T-helper 17 cell (primary cell): ENCODE data around the gene CEP112. TPM values are rescaled to one million over a fixed set of nuclear protein-coding genes. Genes with fewer than 3 reads are reported as not detected.

Experiments
- ATAC-seq: fragments of 150-1000 bp; cut with Tn5 transposase; 2 replicates; pipeline ENCODE4 v1.10.0; 2021; ENCODE audit warnings: mild to moderate bottlenecking, moderate library complexity
- DNase-seq, 3 donors: peaks; one replicate each; pipeline versions ENCODE4 v3.0.0 to v3.0.0-alpha.2; 2020 to 2021
- H3K9me3 ChIP-seq: one replicate; pipeline ENCODE4 v1.7.0; 2013; ENCODE audit warnings: low read length, mild to moderate bottlenecking; ENCODE audit not compliant: control insufficient read depth, poor library complexity, severe bottlenecking
- H3K27ac Mint-ChIP-seq: one replicate; pipeline ENCODE4 v1.8.0; 2022; ENCODE audit warnings: mild to moderate bottlenecking, moderate library complexity, mixed read lengths
- H3K27me3 Mint-ChIP-seq: one replicate; pipeline ENCODE4 v1.8.0; 2022; ENCODE audit warnings: mixed read lengths
- H3K36me3 Mint-ChIP-seq: one replicate; pipeline ENCODE4 v1.8.0; 2022; ENCODE audit warnings: low read depth, mixed read lengths
- H3K4me1 Mint-ChIP-seq: one replicate; pipeline ENCODE4 v1.8.0; 2022; ENCODE audit warnings: mild to moderate bottlenecking, mixed read lengths
- H3K4me3 Mint-ChIP-seq: one replicate; pipeline ENCODE4 v1.8.0; 2022; ENCODE audit warnings: mild to moderate bottlenecking, moderate library complexity, mixed read lengths
- total RNA-seq, 4 donors: library from RNA in 2 of 4; stranded (reverse) in 2 of 4; gene quantifications; one replicate each; pipeline ENCODE4 v1.2.3 and lab custom pipeline; 2022 to 2026

The CEP112 gene
- total RNA-seq, 2 donors from 2014 or later = 4.3 to 6.9 TPM

DNA sequence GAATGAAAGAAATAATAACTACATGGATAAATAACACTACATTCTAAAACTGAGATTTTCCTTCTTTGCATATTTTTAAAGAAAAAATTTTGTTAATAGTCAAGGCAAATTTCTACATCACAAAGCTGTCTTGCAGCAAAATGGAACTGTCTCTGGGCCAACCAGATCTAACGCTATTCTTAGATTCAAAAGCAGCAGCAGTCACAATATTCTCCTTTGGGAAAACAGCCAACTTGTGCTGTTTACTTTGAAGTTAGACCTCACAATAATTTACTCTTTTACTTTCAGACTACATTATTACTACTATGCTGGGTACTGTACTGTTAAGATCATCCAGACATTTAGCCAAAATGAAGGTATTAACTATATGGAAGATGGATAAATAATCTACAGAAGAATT, 189.1 kb downstream of the CEP112 start:
- Mint-ChIP-seq H3K36me3 (no peaks in the 10 kb centered on the region), H3K4me1 (peaks cover 2% of the 10 kb centered on the region)

GRCh38 chr17:66002063-66002585, 189.8 kb downstream of the CEP112 start:
- no peak for DNase-seq
- H3K9me3 ChIP-seq = no peaks in the 10 kb centered on the region
- H3K27me3 Mint-ChIP-seq = no peaks in the 10 kb centered on the region
- no peak overlapping the region for H3K27ac Mint-ChIP-seq
- no peak for ATAC-seq
- no peaks in the 10 kb centered on the region for H3K36me3 Mint-ChIP-seq
- no peak overlapping the region for H3K4me3 Mint-ChIP-seq
- peaks cover 2% of the 10 kb centered on the region for H3K4me1 Mint-ChIP-seq

More for the DNA sequence above, 189.1 kb downstream of the CEP112 start:
- no peaks in the 10 kb centered on the region for H3K9me3 ChIP-seq
- ATAC-seq = no peak
- H3K4me3 Mint-ChIP-seq = no peak overlapping the region
- DNase-seq = no peak
- no peaks in the 10 kb centered on the region for H3K27me3 Mint-ChIP-seq
- H3K27ac Mint-ChIP-seq = no peak overlapping the region

DNA sequence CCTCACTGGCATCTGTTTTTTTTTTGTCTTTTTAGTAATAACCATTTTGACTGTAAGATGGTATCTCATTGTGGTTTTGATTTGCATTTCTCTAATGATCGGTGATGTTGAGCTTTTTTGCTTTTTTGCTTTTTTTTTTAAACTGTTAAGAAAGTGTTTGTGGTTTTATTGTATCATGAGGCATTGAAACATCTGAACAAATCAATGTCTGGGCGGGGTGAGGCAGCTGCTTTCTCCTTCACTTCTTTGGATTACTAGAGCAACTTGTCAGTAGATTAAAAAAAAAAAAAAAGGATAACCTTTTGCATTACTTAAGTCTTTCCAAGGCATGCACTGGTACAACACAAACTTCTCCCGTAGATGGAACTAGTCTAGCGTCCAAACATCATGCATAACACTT, 191.7 kb downstream of the CEP112 start:
- Mint-ChIP-seq H3K36me3 (no peaks in the 10 kb centered on the region), H3K4me1 (peaks cover 2% of the 10 kb centered on the region), H3K27me3 (no peaks in the 10 kb centered on the region), H3K27ac (no peak overlapping the region), H3K4me3 (no peak overlapping the region)
- ATAC-seq = no peak
- DNase-seq = no peak
- H3K9me3 ChIP-seq = no peaks in the 10 kb centered on the region

- H3K9me3 ChIP-seq = no peaks in the 10 kb centered on the region
- Mint-ChIP-seq H3K36me3 (no peaks in the 10 kb centered on the region), H3K4me3 (no peak overlapping the region), H3K4me1 (peaks cover 2% of the 10 kb centered on the region), H3K27ac (no peak overlapping the region), H3K27me3 (no peaks in the 10 kb centered on the region)
- no peak for DNase-seq
- ATAC-seq = no peak
These were observed 193.3 kb downstream of the CEP112 start for GRCh38 chr17:65998675-65999074.

DNA sequence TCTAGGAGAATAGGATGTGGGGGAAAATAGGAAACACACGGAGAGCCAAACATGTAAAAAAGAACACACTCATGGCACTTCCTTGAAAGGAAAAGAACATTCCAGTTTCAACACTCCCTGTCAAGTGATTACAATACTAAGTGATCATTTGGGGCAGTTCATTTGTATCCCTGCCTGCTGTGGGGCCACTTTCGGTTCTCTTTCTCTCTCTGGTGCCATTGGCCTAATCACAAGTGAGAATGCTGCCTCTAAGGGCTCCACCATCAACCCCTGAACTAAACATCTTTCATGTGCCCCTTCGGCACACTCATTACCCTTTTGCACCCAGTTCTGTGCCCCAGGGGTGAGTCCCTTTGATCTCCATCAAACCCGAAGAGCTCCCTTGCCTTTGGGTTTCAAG, 197.3 kb downstream of the CEP112 start:
- Mint-ChIP-seq H3K4me3 (no peak overlapping the region), H3K36me3 (no peaks in the 10 kb centered on the region), H3K4me1 (no peaks in the 10 kb centered on the region), H3K27ac (no peak overlapping the region), H3K27me3 (no peaks in the 10 kb centered on the region)
- no peaks in the 10 kb centered on the region for H3K9me3 ChIP-seq
- ATAC-seq (no peak), DNase-seq (no peak)

DNA sequence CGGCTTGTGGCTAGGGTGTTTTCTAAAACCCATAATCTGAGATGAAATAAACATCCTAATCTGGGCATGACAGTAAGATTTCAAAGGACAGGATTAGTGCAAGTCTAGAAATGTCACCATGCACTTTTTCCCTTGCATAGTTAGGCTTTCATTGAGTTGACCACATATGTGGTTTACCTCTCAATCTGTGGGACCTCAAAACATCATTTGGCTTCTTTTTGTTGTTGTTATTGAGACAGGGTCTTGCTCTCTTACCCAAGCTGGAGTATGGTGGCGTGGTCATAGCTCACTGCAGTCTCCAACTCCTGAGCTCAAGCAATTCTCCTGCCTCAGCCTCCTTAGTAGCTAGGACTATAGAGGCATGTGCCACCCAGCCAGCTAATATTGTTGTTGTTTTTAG, 197.8 kb downstream of the CEP112 start:
- ATAC-seq (no peak), DNase-seq (no peak)
- Mint-ChIP-seq H3K4me3 (no peak overlapping the region), H3K27me3 (no peaks in the 10 kb centered on the region), H3K36me3 (no peaks in the 10 kb centered on the region), H3K4me1 (no peaks in the 10 kb centered on the region), H3K27ac (no peak overlapping the region)
- H3K9me3 ChIP-seq = no peaks in the 10 kb centered on the region

- no peak overlapping the region for H3K27ac Mint-ChIP-seq
- no peaks in the 10 kb centered on the region for H3K27me3 Mint-ChIP-seq
- H3K36me3 Mint-ChIP-seq = no peaks in the 10 kb centered on the region
- no peak overlapping the region for H3K4me3 Mint-ChIP-seq
- ATAC-seq = no peak
- H3K9me3 ChIP-seq = no peaks in the 10 kb centered on the region
- no peaks in the 10 kb centered on the region for H3K4me1 Mint-ChIP-seq
- no peak for DNase-seq
These were observed 201.3 kb downstream of the CEP112 start for GRCh38 chr17:65990593-65990992.

- Mint-ChIP-seq H3K27me3 (no peaks in the 10 kb centered on the region), H3K4me1 (no peaks in the 10 kb centered on the region), H3K4me3 (no peak overlapping the region), H3K27ac (no peak overlapping the region), H3K36me3 (no peaks in the 10 kb centered on the region)
- ATAC-seq (no peak), DNase-seq (no peak)
- no peaks in the 10 kb centered on the region for H3K9me3 ChIP-seq
These were observed 203.5 kb downstream of the CEP112 start for GRCh38 chr17:65988451-65988850.

DNA sequence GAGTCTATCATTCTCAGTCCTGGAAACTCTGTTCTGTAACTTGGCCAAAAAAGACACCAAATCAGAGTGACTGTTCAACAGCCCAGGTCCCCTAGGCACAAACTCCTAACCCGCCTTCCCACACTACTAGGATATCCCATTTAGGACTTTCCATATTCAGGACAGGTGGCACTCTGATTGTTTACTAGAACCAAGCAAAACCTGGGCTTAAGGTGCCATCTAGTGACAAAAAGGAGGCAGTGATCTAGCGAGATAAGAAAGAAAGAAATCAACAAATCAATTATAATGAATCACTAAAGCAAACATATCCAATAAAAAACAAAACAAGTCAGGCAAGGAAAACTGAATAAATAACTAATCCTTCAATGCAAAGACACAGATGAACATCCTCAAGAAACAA, 203.9 kb downstream of the CEP112 start:
- no peak overlapping the region for H3K4me3 Mint-ChIP-seq

GRCh38 chr17:65985571-65985970, 206.4 kb downstream of the CEP112 start:
- Mint-ChIP-seq H3K27ac (no peak overlapping the region), H3K36me3 (no peaks in the 10 kb centered on the region), H3K4me3 (no peak overlapping the region), H3K4me1 (no peaks in the 10 kb centered on the region), H3K27me3 (peaks cover 5% of the 10 kb centered on the region)
- ATAC-seq (no peak), DNase-seq (no peak)
- H3K9me3 ChIP-seq = no peaks in the 10 kb centered on the region

More for the DNA sequence above, 203.9 kb downstream of the CEP112 start:
- Mint-ChIP-seq H3K27ac (no peak overlapping the region), H3K4me1 (no peaks in the 10 kb centered on the region), H3K27me3 (no peaks in the 10 kb centered on the region), H3K36me3 (no peaks in the 10 kb centered on the region)
- DNase-seq (no peak), ATAC-seq (no peak)
- no peaks in the 10 kb centered on the region for H3K9me3 ChIP-seq

- no peak for DNase-seq
- no peaks in the 10 kb centered on the region for H3K4me1 Mint-ChIP-seq
- H3K9me3 ChIP-seq = no peaks in the 10 kb centered on the region
- ATAC-seq = no peak
- H3K4me3 Mint-ChIP-seq = no peak overlapping the region
- H3K27ac Mint-ChIP-seq = no peak overlapping the region
- H3K27me3 Mint-ChIP-seq = peaks cover 6% of the 10 kb centered on the region
- H3K36me3 Mint-ChIP-seq = no peaks in the 10 kb centered on the region
These were observed 207.6 kb downstream of the CEP112 start for GRCh38 chr17:65984299-65984698.

DNA sequence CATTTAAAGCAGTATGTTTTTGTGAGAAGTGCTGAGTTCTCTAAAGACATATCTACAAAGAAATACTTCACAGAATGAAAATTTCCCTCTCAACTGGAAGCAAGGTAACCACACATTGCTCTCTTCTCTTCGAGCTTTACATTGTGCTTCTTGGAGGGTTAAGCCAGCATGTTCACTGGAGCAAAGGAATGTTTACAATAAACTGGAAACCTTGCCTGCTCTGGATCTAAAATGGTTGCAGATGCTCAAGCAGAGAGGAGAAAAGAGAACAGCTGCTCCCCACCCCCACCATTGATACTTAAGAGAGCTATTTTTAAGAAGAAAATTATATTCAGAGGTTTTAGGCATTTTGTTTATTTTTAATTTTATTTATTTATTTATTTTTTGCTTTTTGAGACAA, 213.1 kb downstream of the CEP112 start:
- H3K27me3 Mint-ChIP-seq = peaks cover 16% of the 10 kb centered on the region
- H3K4me3 Mint-ChIP-seq = no peak overlapping the region
- no peak overlapping the region for H3K27ac Mint-ChIP-seq
- H3K9me3 ChIP-seq = no peaks in the 10 kb centered on the region
- ATAC-seq (no peak), DNase-seq (no peak)
- H3K36me3 Mint-ChIP-seq = no peaks in the 10 kb centered on the region
- no peaks in the 10 kb centered on the region for H3K4me1 Mint-ChIP-seq

DNA sequence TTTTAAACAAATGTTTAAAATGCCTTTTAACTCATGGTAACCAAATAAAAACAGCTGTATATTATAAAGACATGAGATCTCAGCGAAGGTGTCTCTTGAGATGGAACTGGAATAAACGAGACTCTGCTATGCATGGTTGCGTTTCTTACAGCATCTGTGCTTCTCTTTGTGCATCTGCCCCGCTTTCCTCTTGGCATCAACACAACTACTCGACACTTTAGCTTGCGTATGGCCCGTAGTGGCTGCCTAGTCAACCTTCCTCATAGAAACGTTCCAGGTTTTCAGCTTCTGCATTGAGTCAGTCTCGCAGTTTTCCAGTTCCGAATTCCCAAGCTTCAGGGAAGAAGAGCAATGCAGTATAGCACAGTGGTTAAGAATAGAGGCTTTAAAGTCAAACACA, 214.9 kb downstream of the CEP112 start:
- no peak for ATAC-seq
- Mint-ChIP-seq H3K4me3 (no peak overlapping the region), H3K27ac (no peak overlapping the region), H3K36me3 (no peaks in the 10 kb centered on the region), H3K4me1 (no peaks in the 10 kb centered on the region), H3K27me3 (peaks cover 16% of the 10 kb centered on the region)
- no peak for DNase-seq
- H3K9me3 ChIP-seq = no peaks in the 10 kb centered on the region

- DNase-seq (no peak), ATAC-seq (no peak)
- H3K9me3 ChIP-seq = no peaks in the 10 kb centered on the region
- no peaks in the 10 kb centered on the region for H3K4me1 Mint-ChIP-seq
- no peaks in the 10 kb centered on the region for H3K36me3 Mint-ChIP-seq
- H3K4me3 Mint-ChIP-seq = no peak overlapping the region
- H3K27me3 Mint-ChIP-seq = peaks cover 14% of the 10 kb centered on the region
- H3K27ac Mint-ChIP-seq = no peak overlapping the region
These were observed 216.1 kb downstream of the CEP112 start for GRCh38 chr17:65975878-65976277.
